ENCODE measurements around the gene ANAPC10.
"Not testable (repeated sequence)": the region's sequence is repeated elsewhere in the genome, so short reads cannot be mapped to it uniquely, and the experiment has no call there.

ANAPC10 gene

GRCh38 chr4:145071560-145071959 is 26.4 kb downstream of the ANAPC10 start:
- no peak for DNase-seq (ENCODE audit: low spot score)

GRCh38 chr4:145069361-145069760 is 28.6 kb downstream of the ANAPC10 start:
- no peak for DNase-seq (ENCODE audit: low spot score)

GRCh38 chr4:145066063-145066501 is 31.9 kb downstream of the ANAPC10 start:
- peak; percentile 32 for DNase-seq (ENCODE audit: low spot score)

DNA sequence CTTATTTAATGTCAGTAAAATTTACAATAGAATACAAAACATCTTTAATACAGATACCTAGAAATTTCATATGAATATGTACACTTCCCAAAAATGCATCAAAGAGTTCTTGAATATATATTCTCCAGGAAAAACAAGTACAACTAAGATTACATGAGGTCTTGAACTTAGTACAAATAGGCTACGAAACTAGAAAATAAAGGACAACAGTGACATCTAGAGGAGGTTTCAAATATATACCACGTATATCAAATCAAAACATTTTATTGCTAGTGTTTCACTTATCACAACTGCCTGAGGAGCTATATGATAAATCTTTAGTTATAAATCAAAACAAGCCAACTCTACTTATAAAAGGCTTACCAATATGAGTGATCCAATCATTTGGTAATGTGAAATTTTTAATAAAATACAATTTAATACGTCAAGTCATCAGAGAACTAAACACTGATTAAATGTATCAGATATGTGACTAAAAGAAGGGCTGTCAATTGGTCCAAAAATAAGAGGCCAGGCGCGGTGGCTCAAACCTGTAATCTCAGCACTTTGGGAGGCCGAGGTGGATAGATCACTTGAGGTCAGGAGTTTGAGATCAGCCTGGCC is 36.6 kb downstream of the ANAPC10 start:
- peak; percentile 9 for DNase-seq (ENCODE audit: low spot score)

GRCh38 chr4:145058256-145058655 is 39.7 kb downstream of the ANAPC10 start:
- no peak for DNase-seq (ENCODE audit: low spot score)

DNA sequence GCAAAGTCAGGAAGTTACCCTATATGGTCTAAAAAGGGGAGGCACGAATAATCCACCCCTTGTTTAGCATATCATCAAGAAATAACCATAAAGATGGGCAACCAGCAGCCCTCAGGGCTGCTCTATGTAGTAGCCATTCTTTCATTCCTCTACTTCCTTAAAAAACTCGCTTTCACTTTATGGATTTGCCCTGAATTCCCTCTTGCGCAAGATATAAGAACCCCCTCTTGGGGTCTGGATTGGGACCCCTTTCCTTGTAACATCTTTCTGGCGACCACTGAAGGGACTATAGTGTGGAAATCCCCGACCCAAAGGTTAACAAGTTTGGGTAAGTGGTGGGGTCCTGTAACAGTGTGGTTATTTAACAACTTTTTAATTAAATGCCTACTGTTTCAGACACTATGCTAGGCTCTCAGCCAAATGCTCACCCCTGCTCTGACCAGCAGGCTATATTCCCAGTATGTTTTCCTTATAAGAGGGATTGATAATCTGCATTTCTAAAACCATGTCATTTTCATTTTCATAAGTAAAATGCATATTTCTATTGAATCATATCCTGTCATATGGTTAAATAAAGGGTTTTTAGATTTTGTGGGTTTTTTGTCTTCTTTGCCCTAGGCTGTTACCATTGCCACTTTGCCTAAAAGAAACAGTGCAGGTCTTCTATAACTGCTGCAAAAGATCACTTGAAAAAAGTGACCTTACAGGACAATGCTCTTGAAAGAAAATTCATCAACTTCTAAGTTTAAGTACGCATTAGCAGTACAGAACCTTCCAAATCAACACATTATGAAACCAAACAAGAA is 41.5 kb downstream of the ANAPC10 start:
- DNase-seq (ENCODE audit: low spot score), result no peak

DNA sequence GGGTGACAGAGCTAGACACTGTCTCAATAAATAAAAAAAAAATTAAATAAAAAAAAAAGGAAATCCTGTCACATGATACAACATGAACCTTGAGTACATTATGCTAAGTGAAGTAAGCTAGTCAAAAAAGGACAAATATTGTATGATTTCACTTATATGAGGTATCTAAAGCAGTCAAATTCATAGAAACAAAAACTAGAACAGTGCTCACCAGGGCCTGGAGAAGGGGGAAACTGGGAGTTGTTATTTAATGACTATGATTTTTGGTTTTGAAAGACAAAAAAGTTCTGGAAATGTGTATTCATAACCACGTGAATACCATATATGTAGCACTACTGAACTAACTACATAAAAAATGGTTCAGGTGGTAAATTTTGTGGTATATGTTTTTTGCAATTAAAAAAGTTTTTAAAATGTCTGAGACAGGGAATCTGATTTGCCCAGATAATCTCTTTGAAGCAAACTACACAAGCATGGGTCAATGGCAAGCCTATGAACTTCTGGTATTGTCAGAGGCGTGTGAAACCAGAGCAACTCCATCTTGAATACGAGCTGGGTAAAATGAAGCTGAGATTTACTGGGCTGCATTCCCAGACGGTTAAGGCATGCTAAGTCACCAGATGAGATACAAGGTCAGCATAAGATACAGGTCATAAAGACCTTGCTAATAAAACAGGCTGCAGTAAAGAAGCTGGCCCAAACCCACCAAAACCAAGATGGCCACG is 42.3 kb downstream of the ANAPC10 start:
- no peak for DNase-seq (ENCODE audit: low spot score)

DNA sequence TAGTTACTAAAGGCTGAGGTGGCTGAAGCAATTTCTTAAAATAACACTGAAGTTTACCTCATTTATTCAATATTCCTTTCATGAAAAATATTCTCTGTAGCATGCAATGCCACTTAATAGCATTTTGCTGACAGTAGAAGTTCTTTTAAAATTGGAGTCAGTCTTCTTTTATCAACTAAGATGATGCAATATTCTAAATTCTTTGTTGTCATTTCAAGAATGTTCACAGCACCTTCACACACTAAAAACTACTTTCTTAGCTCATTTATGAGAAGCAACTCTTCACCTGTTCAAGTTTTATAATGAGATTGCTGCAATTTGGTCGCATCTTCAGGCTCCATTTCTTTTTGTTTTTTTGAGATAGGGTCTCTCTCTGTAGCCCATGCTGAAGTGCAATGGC is 48.8 kb downstream of the ANAPC10 start:
- no peak for DNase-seq (ENCODE audit: low spot score)

DNA sequence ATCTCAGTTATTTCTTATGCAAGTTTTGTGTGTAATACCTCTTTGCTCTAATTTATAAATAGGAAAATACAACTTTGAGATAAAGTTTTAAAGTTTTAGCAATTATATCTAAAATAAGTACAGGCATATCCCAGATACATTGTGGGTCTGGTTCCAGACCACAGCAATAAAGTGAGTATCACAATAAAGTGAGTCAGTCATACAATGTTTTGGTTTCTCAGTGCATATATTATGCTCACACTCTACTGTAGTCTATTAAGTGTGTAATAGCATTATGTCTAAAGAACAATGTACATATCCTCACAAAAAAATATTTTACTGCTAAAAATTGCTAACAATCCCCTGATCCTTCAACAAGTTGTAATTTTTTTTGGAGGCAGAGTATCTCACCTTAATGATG is 49.2 kb downstream of the ANAPC10 start:
- no peak for DNase-seq (ENCODE audit: low spot score)

DNA sequence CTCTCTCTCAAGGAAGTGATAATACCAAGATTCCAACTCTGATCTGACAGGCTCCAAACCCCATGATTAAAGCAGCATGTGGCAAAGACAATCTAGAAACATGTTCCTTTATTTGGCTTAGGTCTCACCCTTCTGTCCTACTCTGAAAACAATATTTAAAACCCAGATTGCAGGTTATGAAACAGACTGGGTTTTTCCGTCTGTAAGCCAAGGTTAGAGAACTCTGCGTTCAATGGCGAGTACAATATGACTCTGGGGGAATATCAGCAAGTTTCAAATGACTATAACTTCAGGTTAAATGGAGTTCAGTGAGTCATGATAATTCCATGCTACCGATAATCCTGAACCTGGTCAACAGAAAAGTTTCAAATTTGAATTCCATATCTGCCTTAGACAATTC is 50.8 kb downstream of the ANAPC10 start:
- DNase-seq (ENCODE audit: low spot score), result no peak

DNA sequence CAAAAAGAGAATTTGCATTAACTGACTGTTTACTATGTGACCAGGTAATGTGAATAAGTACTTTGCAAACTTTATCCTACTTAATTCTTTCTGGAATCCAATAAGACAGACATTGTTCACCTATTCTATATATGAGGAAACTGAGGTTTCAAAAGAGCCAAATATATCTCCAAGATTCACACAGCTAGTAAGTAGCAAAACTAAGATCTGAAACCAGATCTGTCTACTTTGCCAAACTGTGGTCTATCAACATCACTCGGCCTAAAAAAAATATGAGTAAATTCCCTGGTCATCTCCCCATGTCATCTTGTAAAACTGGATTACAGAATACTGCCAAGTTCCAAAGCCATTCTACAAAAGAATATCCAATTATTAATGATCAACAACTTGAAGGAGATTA is 52.8 kb downstream of the ANAPC10 start:
- no peak for DNase-seq (ENCODE audit: low spot score)

GRCh38 chr4:145044341-145044740 is 53.7 kb downstream of the ANAPC10 start:
- no peak for DNase-seq (ENCODE audit: low spot score)

DNA sequence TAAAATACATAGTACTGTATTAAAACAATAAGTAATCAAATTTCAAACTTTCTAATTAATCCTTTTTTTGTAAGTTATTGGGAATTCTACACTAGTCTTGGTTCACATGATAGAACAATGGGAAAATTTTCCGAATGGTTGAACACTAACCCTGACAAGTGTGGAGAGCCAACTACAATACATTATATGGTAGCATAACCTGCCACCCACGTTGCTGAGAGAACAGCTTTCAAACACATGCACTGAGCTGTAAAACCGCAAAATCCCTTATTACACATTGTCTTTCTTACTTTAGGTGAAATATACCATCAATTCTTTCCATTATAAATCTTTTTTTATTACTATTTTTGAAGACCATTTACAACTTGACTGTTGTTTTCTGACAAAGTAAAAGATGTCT is 54.7 kb downstream of the ANAPC10 start:
- DNase-seq (ENCODE audit: low spot score), result peak; percentile 5

- DNase-seq (ENCODE audit: low spot score), result no peak
These were observed 55.3 kb downstream of the ANAPC10 start for GRCh38 chr4:145042601-145043285.

- no peak for DNase-seq (ENCODE audit: low spot score)
These were observed 56.6 kb downstream of the ANAPC10 start for GRCh38 chr4:145041378-145041777.

DNA sequence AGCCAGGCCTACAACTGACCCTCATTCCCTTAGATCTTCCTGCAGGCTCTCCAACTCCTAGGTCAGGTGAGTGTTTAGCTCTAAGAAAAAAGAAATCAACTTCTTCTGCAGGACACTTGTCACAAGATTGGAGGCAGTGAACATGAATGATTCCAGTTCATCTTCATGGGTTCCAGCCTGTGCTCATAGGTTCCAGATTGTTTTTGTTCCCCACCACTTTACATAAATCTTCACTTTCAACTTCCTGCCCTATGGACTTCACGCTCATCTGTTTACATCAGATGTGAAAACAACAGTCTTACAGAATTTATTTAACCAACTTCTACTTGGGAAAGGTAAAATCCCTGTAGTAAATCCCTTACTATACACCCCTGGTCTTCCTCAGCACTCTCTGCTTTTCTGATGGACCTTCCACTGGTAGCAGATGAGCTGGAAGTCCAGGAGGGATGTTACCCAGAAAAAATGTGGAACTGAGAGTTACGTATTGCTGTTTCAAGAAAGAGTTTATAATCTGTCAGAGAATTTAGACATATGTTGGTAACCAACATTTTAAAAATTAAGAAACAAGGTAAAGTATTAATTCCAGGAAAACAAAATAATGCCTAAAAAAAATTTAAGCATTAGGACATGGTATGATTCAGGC is 62.4 kb downstream of the ANAPC10 start:
- no peak for DNase-seq (ENCODE audit: low spot score)

DNA sequence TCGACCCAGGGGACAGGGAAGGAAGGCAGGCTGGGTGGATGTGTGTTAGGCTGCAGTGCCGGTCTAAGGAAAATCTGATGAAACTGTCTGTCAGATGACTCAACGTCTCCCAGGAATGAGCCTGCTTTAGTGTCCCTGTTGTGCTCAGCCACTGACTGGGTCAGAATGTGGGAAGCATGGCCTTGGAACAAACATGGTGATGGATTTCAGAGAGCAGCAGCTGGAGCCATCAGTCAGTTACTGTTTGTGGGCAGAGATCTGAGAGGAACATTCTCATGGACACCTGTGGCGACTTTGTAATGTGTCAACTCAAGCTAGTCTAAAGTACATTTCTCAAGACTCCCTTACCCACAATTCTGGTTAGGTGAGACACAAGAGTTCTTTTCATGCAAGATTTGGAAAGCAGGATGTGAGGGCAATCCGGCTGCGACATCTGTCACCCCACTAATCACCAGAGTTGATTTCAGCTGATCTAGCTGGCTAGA is 63.2 kb downstream of the ANAPC10 start:
- DNase-seq (ENCODE audit: low spot score), result peak; percentile 4

GRCh38 chr4:145019346-145019745 is 78.7 kb downstream of the ANAPC10 start:
- DNase-seq (ENCODE audit: low spot score), result no peak

DNA sequence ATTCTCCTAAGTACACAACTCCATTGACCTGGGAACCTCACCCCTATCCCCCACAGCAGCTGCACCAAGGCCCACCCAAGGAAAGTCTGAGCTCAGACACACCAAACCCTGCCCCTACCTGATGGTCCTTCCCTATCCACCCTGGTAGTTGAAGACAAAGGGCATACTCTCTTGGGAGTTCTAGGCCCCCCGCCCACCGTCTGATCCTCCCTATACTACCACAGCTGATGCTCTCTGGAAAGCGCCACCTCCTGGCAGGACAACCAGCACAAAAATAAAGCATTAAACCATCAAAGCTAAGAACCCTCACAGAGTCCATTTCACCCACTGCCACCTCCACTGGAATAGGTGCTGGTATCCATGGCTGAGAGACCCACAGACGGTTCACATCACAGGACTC is 83.6 kb downstream of the ANAPC10 start:
- DNase-seq (ENCODE audit: low spot score), result no peak

DNA sequence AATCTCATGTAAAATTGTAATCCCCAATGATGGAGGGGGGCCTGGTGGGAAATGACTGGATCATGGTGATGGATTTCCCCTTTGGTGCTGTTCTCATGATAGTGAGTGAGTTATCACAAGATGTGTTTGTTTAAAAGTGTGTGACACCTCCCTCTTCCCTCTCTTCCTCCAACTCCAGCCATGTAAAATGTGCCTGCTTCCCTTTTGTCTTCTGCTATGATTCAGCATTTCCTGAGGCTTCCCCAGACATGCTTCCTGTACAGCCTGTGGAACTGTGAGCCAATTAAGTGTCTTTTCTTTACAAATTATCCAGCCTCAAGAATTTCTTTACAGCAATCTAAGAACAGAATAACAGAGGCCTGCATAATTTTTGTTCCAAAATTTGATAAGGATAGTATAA is 85.2 kb downstream of the ANAPC10 start:
- no peak for DNase-seq (ENCODE audit: low spot score)

- no peak for DNase-seq (ENCODE audit: low spot score)
These were observed 86.4 kb downstream of the ANAPC10 start for GRCh38 chr4:145011636-145012035.

- not testable (repeated sequence) for DNase-seq (ENCODE audit: low spot score)
These were observed 87.7 kb downstream of the ANAPC10 start for GRCh38 chr4:145010315-145010714.

Data from iPS-NIHi11 (cell line).